GM18868 (cell line): Measurements from ENCODE around the gene COX7A2.

Experiments used
- ATAC-seq: cut with Tn5 transposase; IDR thresholded peaks from one replicate; pipeline ENCODE4 v1.9.1; 2021; ENCODE audit warnings: mild to moderate bottlenecking, moderate library complexity; ENCODE audit not compliant: unreplicated experiment

The COX7A2 gene

GRCh38 chr6:75222261-75222660, 21.3 kb downstream of the COX7A2 start:
- ATAC-seq, result no peak

DNA sequence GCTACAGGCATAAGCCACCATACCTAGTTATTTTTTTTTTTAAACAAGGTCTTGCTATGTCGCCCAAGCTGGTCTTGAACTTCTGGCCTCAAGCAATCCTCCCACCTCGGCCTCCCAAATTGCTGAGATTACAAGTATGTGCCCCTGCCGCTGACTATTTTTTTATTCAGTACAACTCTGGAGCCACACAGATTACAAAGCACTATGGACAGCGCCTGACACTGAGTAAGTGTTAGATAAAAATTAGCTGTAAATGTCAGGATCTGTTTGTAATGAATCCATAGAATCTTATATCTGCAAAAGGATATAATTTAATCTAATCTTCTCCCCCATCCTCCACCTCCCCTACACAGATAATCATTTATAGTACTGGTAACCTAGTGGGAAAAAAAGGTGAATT, 22.5 kb downstream of the COX7A2 start:
- ATAC-seq, result no peak

DNA sequence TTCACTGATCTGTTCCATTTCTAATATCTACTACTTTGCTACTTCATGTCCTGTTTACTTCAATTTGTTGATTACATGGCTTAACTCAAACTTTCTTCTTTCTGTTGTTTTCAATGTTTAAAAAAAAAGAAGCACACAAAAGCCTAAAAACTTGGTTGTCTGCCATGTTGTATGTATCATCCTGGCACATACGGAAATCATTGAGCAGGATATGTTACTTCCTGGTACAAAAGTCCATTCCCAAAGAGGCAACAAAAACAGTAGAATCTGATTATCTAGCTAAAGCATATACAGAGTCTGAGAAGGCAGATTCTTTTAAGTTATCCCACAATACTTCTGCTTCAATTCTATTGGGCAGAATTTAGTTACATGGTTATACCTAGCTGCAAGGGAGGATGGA, 23.2 kb downstream of the COX7A2 start:
- no peak for ATAC-seq

DNA sequence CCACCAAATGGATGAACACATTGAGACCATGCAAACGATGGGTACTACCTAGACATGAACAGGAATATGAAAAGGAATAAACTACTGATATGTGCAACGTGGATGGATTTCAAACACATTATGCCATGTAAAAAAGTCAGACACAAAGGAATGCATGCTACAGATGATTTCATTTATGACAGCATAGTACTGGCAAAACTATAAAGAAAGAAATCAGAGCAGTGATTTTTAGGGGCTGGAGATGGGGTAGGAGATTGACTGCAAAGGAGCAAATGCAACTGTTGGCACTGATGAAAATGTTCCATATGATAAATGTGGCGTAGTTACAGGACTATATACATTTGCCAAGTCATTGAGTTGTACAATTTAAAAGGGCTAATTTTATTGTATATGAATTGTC, 24.3 kb downstream of the COX7A2 start:
- no peak for ATAC-seq

- peak; percentile 49 for ATAC-seq
Measured at GRCh38 chr6:75217193-75217592, 26.4 kb downstream of the COX7A2 start.

GRCh38 chr6:75215291-75215690, 28.3 kb downstream of the COX7A2 start:
- no peak for ATAC-seq

GRCh38 chr6:75213732-75214131, 29.9 kb downstream of the COX7A2 start:
- peak; percentile 54 for ATAC-seq

DNA sequence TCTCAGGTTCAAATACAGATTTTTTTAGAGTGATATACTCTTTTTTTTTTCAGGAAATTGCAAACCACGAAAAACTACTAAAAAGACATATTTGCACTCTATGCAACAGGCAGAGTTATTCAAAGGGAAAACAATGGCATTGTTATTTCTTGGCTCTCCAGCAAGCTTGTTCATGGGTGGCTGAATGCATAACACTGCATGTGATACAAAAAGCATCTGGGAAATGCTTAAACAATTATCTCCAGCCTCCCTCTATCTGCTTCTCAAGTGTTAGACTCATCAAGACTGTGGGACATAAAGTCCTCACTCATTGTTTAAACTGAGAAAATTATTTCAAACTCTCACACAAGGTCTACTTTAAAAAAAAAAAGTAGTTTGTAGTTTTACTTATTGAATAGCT, 30.5 kb downstream of the COX7A2 start:
- no peak for ATAC-seq

DNA sequence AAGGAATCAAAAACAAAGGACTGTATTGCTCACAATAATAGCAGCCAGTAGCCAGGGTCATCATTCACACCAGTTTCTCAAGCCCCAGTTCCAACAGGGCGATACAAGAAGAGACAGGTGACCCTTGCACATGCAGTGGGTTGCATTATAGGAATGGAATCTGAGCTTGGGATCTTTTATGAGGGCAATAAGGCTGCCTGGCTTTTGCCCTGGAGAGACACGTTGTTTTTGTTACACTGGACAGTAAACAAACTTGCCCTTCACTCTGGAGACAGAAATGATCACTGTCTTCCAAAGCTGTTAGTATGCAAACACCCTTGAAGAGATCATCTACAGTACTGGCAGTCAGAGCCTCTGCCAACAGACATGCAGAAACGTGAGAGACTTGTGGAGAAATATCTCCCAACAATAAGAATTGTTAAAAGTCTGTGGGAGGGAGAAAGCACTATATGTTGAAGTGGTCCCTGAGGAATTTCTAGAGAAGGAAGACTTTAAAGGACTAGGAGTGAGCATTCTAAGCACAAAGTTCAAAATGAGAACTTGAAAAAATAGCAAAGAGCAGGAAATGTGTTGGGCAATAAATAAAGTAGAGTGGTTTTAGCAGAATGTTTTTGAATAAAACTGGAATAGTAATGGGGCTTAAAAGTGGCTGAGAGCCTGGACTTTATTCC, 31.5 kb downstream of the COX7A2 start:
- ATAC-seq, result no peak

DNA sequence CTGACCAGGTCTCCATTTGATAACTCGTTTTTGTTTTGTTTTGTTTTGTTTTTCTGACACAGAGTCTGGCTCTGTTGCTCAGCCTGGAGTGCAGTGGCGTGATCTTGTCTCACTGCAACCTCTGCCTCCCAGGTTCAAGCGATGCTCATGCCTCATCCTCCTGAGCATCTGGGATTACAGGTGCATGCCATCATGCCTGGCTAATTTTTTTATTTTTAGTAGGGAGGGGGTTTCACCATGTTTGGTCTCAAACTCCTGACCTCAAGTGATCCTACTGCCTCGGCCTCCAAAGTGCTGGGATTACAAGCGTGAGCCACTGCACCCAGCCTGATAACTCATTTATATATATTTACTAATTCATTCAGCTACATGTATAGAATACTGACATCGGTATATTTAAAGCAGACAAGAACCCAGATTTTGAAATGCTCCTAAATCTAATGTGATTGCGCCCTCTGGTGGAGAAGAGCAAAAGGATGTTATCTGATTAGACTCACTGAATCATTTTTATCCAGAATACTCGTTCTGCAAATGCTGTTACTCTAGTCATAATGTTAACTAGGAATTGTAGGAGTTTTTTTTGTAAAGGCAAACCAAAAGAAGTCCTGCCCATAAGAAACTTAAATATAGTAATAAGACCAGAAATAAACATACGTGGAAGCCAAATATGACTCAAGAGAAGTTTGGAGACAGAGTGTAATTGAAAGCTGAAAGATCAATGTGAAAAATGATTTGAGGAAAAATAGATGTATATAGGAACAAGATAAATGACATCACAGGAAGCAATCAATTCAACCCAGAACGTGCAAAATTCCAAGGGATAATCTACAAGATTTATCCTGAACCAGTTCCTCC, 32.5 kb downstream of the COX7A2 start:
- no peak for ATAC-seq

- no peak for ATAC-seq
Measured at GRCh38 chr6:75209184-75209723, 34.3 kb downstream of the COX7A2 start.

GRCh38 chr6:75208298-75209183, 35.1 kb downstream of the COX7A2 start:
- ATAC-seq, result peak; percentile 74

- no peak for ATAC-seq
Measured at GRCh38 chr6:75206576-75207342, 36.8 kb downstream of the COX7A2 start.

GRCh38 chr6:75205776-75206575, 37.6 kb downstream of the COX7A2 start, which contains the start of gene COL12A1:
Gene COL12A1, minus strand, starts transcription at chr6:75206053. Its CDS starts 3,261 bp downstream, at chr6:75202792.
- no peak for ATAC-seq

GRCh38 chr6:75204959-75205775, 38.4 kb downstream of the COX7A2 start:
- ATAC-seq, result no peak

DNA sequence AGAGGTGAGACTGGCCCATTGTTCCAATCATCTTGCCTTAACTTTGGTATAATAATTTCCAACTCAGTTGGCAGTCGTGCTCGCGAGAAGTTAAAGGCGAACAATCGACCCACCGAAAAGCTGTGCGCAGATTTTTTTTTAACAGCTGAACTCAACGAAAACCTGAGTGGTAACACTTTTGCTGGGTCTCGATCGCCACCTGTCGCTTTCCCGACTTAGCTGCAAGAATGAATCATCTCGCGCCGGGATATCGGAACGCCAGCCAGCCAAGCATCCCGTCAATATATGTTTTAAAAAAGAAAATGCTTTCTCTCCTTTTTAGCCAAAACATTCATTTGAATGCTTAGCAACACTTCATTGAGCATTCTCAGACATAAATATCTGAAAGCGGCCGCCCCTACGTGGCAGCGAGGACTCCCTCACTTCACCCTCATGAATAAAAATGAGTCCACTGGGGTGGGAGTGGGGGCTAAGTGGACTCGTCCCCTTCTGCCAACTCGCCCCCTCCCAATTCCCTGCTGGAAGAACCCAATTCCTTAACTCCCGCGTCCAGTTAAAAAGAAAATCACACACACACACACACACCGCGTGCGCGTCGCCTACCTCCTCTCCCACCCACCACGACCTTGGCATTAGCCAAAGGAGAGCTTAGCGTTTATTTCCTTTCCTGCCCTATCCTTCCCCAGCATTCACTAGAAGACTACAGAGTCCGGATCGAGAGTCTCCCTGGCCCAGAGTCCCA, 39.2 kb downstream of the COX7A2 start:
- no peak for ATAC-seq

- no peak for ATAC-seq
Measured at GRCh38 chr6:75203721-75204120, 39.9 kb downstream of the COX7A2 start.

DNA sequence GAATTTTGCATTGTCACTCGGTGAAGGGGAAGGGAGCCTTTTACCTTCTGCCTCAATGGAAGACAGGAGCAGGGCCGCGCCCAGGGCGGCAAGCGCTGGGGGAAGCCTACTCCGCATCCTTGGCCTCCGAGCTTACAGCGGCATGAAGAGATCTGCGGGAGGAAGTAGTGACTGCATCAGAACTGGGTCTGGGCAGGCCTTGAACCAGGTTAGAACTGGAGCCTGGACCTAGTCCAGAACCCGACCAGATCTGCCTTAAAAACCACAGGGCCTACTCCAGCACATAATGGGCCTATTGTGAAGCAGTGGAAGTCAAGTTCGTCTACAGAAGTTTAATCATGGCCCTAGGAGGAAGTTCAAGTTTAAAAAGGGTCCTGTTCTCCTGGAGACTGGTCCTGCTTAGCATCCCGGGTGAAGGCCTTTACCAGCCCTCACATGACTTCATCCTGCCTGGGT, 40.9 kb downstream of the COX7A2 start:
- no peak for ATAC-seq
